Astrocyte of the spinal cord (primary cell): ENCODE results near the gene BANK1.
A peak's percentile ranks its signal among the peaks of the same experiment; 100 is the strongest.

Experiments
- DNase-seq: peaks from one replicate; pipeline ENCODE4 v3.0.0; 2011; ENCODE audit warnings: low read depth, low spot score
- H3K4me3 ChIP-seq: 2 replicates; pipeline ENCODE4 v1.5.1; 2011; ENCODE audit warnings: low read depth, mild to moderate bottlenecking, low read length, moderate library complexity
- CTCF ChIP-seq: IDR thresholded peaks from 2 replicates; pipeline ENCODE4 v1.5.1; 2012; ENCODE audit warnings: low read depth, mild to moderate bottlenecking, low read length, inconsistent platforms
- in situ Hi-C: cut with HindIII; loops from 2 replicates; pipeline ENCODE4 v1.10.0; 2017; ENCODE audit warnings: low sequenced_read_pairs

Gene BANK1

DNA sequence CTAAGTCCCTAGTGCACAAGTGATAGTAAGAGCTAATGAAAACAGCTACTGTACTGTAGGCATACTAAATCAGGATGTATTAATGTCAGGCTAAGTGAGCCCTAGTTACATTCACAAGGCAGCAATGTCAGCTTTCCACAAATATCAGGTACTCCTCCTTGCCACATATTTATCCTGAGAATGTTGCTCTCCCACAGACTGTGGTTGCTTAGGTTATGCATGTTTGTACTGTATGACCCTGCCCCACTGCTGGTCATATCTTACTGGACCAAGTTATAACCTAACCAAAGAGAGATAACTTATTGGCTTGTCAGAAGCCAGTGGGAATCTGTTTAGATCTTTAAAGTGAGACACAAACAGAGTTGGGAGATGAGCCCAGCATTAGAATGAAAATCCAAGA, 313.7 kb downstream of the BANK1 start:
- in situ Hi-C loops, result no loop called here
- no peak for TF ChIP-seq CTCF
- no peak overlapping the region for H3K4me3 ChIP-seq
- DNase-seq, result peak; percentile 2

GRCh38 chr4:102105983-102106382, 315.5 kb downstream of the BANK1 start:
- H3K4me3 ChIP-seq, result no peak overlapping the region
- TF ChIP-seq CTCF, result no peak
- DNase-seq, result no peak
- in situ Hi-C loops, result no loop called here

DNA sequence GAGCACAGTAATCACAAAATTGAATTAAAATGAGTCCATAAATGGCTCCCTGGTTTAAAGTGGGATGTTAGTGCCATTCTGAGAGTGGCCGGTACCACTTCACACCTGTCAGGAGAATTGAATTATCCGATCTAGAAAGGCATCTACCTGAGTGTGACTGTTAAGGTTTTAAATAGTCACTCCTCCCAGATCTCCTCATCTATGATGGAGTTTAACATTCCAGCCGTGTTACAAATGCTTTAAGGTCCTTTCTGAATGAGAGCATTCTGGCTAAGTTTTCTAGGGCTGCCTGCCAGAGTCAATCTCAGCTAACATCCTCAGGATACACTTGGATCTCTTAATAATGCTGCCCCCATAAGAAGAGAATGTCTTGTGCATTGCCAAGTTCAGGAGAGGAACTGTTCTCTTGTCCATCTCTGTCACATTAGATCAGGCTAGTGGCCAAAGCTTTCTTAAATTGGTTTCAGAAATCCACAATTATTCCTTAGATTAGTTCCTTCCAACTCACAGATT, 323.6 kb downstream of the BANK1 start:
- no peak for DNase-seq
- H3K4me3 ChIP-seq, result no peak overlapping the region
- in situ Hi-C loops, result no loop called here
- TF ChIP-seq CTCF, result no peak

- DNase-seq, result no peak
- H3K4me3 ChIP-seq, result no peak overlapping the region
- TF ChIP-seq CTCF, result no peak
- in situ Hi-C loops, result no loop called here
Measured at GRCh38 chr4:102116121-102116520, 325.6 kb downstream of the BANK1 start.

DNA sequence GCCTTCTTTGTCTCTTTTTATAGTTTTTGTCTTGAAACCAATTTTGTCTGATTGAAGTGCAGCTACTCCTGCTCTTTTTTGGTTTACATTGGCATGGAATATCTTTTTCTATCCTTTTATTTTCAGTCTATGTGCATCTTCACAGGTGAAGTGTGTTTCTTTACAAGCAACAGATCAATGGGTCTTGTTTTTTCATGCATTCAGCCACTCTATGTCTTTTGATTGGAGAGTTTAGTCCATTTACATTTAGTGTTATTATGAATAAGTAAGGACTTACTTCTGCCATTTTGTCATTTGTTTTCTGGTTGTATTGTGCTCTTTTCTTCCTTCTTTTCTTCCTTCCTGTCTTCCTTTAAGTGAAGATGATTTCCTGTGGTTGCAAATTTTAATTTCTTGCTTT, 330.3 kb downstream of the BANK1 start:
- H3K4me3 ChIP-seq, result no peak overlapping the region
- in situ Hi-C loops, result no loop called here
- no peak for DNase-seq
- TF ChIP-seq CTCF, result no peak
